Measurements from ENCODE around the gene C10orf90.

The C10orf90 gene

GRCh38 chr10:126544565-126544964, 125.9 kb downstream of the C10orf90 start:
- DNase-seq (ENCODE audit: low read depth, low spot score) = no peak

GRCh38 chr10:126538439-126539135, 131.9 kb downstream of the C10orf90 start:
- no peak for DNase-seq (ENCODE audit: low read depth, low spot score)

GRCh38 chr10:126536656-126537055, 133.8 kb downstream of the C10orf90 start:
- no peak for DNase-seq (ENCODE audit: low read depth, low spot score)

- peak; percentile 44 for DNase-seq (ENCODE audit: low read depth, low spot score)
Measured at GRCh38 chr10:126536148-126536547, 134.3 kb downstream of the C10orf90 start.

GRCh38 chr10:126533644-126534043, 136.8 kb downstream of the C10orf90 start:
- DNase-seq (ENCODE audit: low read depth, low spot score) = no peak

GRCh38 chr10:126528315-126528835, 142.1 kb downstream of the C10orf90 start:
- DNase-seq (ENCODE audit: low read depth, low spot score) = no peak

- DNase-seq (ENCODE audit: low read depth, low spot score) = no peak
Measured at GRCh38 chr10:126527645-126528314, 142.7 kb downstream of the C10orf90 start.

- no peak for DNase-seq (ENCODE audit: low read depth, low spot score)
Measured at GRCh38 chr10:126525326-126525725, 145.2 kb downstream of the C10orf90 start.

- no peak for DNase-seq (ENCODE audit: low read depth, low spot score)
Measured at GRCh38 chr10:126524526-126524925, 146.0 kb downstream of the C10orf90 start.

GRCh38 chr10:126523071-126523470, 147.4 kb downstream of the C10orf90 start:
- no peak for DNase-seq (ENCODE audit: low read depth, low spot score)

- DNase-seq (ENCODE audit: low read depth, low spot score) = peak; percentile 76
Measured at GRCh38 chr10:126521399-126521798, 149.1 kb downstream of the C10orf90 start.

- DNase-seq (ENCODE audit: low read depth, low spot score) = no peak
Measured at GRCh38 chr10:126520751-126521317, 149.7 kb downstream of the C10orf90 start.

- DNase-seq (ENCODE audit: low read depth, low spot score) = no peak
Measured at GRCh38 chr10:126519992-126520391, 150.5 kb downstream of the C10orf90 start.

- no peak for DNase-seq (ENCODE audit: low read depth, low spot score)
Measured at GRCh38 chr10:126519185-126519584, 151.3 kb downstream of the C10orf90 start.

- peak; percentile 19 for DNase-seq (ENCODE audit: low read depth, low spot score)
Measured at GRCh38 chr10:126518218-126519080, 152.0 kb downstream of the C10orf90 start.

- no peak for DNase-seq (ENCODE audit: low read depth, low spot score)
Measured at GRCh38 chr10:126516515-126516914, 154.0 kb downstream of the C10orf90 start.

- no peak for DNase-seq (ENCODE audit: low read depth, low spot score)
Measured at GRCh38 chr10:126511917-126512479, 158.5 kb downstream of the C10orf90 start.

- DNase-seq (ENCODE audit: low read depth, low spot score) = no peak
Measured at GRCh38 chr10:126509182-126509581, 161.3 kb downstream of the C10orf90 start.

GRCh38 chr10:126508535-126509040, 161.9 kb downstream of the C10orf90 start:
- DNase-seq (ENCODE audit: low read depth, low spot score) = peak; percentile 37

- DNase-seq (ENCODE audit: low read depth, low spot score) = no peak
Measured at GRCh38 chr10:126504761-126505112, 165.8 kb downstream of the C10orf90 start.

GRCh38 chr10:126504063-126504760, 166.3 kb downstream of the C10orf90 start:
- DNase-seq (ENCODE audit: low read depth, low spot score) = peak; percentile 77
